GM12801 (cell line): ENCODE measurements around the gene TBL1X.

Source experiments
- TF ChIP-seq, protein P1 (sequence below): IDR thresholded peaks from one replicate; pipeline ENCODE4 v1.5.1; 2011; ENCODE audit warnings: control low read depth; ENCODE audit not compliant: insufficient read length; ENCODE audit errors: extremely low read depth

The TBL1X gene

DNA sequence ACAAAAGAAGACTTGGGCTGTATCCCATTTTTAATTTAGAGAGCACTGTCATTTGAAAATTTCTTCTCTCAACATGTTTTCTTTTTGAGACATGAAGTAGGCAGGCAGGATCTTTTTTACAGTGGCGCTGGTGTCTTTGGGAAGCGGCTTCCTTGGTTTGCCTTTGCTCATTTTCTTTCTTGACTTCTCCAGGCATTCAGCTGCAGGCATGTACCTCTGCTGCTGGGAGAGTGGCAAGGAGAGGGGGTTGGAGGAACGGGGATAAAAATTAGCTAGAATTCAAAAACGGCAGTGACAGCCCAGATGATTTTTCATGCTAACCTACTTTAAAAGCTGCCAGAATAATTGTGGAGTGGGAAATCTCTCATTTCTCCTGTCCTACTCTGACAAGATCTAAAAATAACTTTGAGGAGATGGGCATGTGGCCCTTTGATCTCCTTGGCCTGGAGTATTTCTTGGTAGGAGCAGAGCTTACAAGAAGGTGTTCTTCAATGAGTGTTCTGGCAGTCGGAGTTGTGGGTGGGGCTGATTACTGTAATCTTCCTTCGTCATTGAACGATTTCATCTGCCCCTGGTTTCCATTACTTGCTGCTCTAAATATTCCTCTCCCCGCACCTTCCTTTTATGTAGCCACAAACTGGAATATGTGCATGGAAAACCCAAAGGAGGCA, 54.8 kb downstream of the TBL1X start:
- TF ChIP-seq, protein P1, sequence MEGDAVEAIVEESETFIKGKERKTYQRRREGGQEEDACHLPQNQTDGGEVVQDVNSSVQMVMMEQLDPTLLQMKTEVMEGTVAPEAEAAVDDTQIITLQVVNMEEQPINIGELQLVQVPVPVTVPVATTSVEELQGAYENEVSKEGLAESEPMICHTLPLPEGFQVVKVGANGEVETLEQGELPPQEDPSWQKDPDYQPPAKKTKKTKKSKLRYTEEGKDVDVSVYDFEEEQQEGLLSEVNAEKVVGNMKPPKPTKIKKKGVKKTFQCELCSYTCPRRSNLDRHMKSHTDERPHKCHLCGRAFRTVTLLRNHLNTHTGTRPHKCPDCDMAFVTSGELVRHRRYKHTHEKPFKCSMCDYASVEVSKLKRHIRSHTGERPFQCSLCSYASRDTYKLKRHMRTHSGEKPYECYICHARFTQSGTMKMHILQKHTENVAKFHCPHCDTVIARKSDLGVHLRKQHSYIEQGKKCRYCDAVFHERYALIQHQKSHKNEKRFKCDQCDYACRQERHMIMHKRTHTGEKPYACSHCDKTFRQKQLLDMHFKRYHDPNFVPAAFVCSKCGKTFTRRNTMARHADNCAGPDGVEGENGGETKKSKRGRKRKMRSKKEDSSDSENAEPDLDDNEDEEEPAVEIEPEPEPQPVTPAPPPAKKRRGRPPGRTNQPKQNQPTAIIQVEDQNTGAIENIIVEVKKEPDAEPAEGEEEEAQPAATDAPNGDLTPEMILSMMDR: no peak

DNA sequence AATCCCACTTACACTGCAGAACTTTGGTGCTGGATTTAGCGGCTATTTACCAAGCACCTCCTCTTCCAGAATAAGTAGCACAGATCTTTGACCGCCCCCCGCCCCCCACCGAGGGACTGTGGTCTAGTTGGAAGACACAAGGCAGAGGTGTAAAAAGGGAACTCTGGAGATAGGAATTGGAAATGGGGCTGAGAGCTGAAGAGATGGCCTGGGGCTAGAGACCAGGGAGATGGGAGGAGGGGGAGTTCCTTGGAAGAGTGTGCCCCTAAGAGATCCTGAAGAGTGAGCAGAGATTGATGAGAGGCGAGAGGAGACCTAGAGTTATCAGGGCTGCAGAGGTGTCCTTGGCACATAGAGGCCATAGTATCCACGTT, 55.3 kb downstream of the TBL1X start:
- TF ChIP-seq, protein P1: no peak

DNA sequence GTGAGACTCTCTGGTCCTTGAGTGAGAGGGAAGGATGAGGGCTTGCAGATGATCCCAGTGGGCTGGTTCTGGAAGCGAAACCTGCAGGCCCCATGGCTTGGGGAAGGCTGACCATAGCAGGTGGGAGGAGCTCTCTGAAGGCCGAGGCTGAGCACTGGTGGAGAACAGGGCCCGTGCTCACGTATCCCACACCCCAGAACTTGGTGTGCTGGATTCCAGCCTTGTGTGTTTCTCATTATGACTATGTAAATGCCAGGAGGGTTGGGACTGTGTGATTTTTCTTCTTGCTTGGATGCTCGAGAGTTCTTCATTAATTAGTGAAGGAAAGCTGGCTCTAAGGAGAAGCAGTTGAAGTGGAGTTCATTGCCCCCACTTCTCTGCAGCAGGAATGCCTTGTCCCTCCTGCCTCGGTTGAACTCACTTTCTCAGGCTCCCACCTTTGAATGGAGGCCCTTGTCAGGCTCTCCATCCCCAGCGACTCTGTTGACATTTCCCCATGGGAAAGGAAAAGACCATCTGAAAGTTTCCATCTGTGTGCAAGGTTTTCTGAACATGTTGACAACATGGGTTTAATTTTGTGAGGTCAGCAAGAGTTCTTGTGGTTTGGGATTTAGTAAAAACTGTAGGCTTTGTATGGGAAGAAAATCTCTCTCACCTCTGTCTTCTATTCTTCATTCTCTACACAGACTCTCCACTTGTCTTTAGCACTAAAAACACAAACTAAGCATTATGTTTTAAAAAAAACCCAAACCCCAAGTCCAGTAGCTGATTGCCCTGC, 57.7 kb downstream of the TBL1X start:
- TF ChIP-seq, protein P1: no peak

DNA sequence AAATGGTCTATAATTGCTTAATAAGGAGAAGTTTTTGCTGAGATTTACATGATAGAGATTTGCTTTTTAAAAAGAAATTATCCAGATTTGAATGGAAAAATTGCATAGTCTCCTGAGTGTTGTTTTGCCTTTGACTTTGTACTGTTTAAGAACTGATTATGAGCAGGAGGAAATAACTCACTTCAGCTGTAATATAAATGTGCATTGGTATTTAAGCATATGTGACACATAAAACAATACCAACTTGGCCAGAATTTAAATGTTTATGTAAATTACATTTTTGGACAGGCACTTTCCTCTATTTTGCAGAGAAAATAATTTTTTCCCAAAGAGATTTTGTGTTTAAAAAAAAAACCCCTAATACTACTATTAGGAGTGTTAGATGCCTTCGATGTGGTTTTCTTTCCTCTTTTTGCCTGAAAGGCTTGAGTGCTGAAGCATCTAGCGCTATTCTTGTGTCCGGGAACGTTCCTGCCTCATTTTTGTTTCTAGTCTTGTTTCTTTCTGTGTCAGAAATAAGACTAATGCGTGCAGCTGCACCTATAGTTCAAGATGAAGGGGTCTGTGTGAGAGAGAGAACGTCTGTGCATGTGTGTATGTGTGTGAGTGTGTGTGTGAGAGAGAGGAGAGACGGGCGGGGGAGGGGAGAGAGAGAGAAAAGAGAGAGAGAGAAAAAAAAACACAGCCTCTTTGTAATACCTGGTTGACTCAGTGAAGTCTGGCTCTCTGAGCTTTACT, 60.8 kb downstream of the TBL1X start:
- TF ChIP-seq, protein P1: no peak

DNA sequence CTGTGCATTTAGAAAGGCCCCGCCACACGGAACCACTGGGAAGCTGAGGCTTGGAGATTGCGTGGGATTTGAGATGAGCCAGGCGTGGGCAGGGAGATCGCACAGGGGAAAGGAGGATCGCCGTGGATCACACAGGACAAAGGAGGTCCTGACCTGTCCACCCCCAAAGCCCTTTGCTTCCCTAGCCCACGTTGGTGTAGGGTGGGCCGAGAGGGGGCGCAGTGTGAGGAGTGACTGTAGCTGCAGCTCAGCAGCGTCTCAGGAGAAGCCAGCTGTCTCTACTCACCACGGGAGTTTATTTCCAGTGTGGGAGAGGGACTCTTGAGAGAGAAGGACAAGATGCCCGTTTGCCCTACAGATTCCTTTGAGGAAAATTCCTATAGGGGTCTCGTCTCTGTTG, 62.1 kb downstream of the TBL1X start:
- TF ChIP-seq, protein P1: no peak

DNA sequence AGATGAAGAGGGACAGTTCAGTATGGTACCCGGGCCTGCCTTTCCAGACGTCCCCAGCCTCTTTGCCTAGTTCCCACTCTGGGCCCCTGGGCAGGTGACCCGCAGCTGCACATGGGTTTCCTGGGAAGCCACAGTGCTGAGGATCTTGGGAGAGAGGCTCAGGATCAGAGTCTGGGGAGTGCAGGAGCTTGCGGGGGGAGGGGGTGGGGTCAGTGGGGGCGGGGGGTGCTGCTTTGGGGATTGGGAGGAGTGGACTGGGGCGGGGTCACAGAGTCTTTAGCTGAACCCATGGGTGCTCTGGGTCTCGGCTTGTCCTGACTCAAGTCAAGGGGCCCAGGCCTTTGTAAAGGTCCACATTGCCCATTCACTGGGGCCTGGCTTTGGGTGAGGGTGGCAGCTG, 63.6 kb downstream of the TBL1X start:
- TF ChIP-seq, protein P1: no peak

DNA sequence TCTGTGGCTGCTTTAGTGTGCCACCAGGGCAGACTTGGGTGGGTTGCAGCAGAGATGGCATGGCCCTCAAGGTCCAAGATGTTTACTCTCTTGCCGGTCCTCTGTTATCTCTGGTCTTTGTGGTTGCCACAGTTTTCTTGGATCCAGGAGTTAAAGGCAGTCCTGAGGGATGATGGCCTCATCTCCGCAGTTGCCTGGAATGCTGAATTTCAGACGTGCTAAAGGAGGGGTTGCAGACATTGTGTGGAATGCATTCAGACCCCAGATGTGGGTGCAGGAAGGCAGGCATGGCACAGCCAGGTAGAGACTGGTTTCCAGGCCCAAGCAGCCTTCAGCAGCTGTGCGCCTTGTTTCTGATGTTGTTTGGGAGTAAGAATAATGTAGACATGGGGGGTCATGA, 64.4 kb downstream of the TBL1X start:
- TF ChIP-seq, protein P1: no peak
